ENCODE measurements around the gene KLK3. TPM values are rescaled to one million over a fixed set of nuclear protein-coding genes. Genes with fewer than 3 reads are reported as not detected.

Gene KLK3
- total and polyA plus RNA-seq, 2 experiments from 2014 or later: 0.19 TPM; not detected in 1

- H3K36me3 ChIP-seq (ENCODE audit: insufficient read depth): no peaks in the 10 kb centered on the region
- Mint-ChIP-seq H3K27me3 (ENCODE audit: insufficient read depth, low read depth, poor library complexity) (peaks cover 6% of the 10 kb centered on the region), H3K36me3 (ENCODE audit: low read depth) (peaks cover 22% of the 10 kb centered on the region), H3K4me3 (no peak overlapping the region), H3K9me3 (peaks cover 68% of the 10 kb centered on the region), H3K4me1 (no peaks in the 10 kb centered on the region), H3K27ac (no peak overlapping the region)
- no peak for TF ChIP-seq REST (IDR thresholded peaks at IDR 0.05; ENCODE audit: unreplicated experiment)
- no peak for TF ChIP-seq POLR2AphosphoS5 (IDR thresholded peaks at IDR 0.05; ENCODE audit: low read depth)
- TF ChIP-seq CREB1 (CRISPR knock-in tag; IDR thresholded peaks at IDR 0.05; ENCODE audit: low read depth): no peak
- no peak for TF ChIP-seq CTCF (conservative IDR thresholded peaks at IDR 0.05; ENCODE audit: low read depth in 2 of 2)
- no peak for TF ChIP-seq STAT1 (IDR thresholded peaks at IDR 0.05; ENCODE audit: unreplicated experiment)
- TF ChIP-seq ZNF331 (CRISPR knock-in tag; IDR thresholded peaks at IDR 0.05; ENCODE audit: low read depth): no peak
- TF ChIP-seq JUNB (IDR thresholded peaks at IDR 0.05; ENCODE audit: unreplicated experiment): no peak
- no peak for TF ChIP-seq ZNF462 (CRISPR knock-in tag; IDR thresholded peaks at IDR 0.05)
- TF ChIP-seq NANOG (IDR thresholded peaks at IDR 0.05; ENCODE audit: borderline replicate concordance): no peak
- no peak for TF ChIP-seq EZH2 (IDR thresholded peaks at IDR 0.05; ENCODE audit: low read depth, unreplicated experiment)
- no peak for TF ChIP-seq ZNF114 (CRISPR knock-in tag; IDR thresholded peaks at IDR 0.05)
- TF ChIP-seq ETS1 (IDR thresholded peaks at IDR 0.05): no peak
- TF ChIP-seq EZH2phosphoT487 (IDR thresholded peaks at IDR 0.05; ENCODE audit: unreplicated experiment): no peak
- no peaks in the 10 kb centered on the region for H3F3A ChIP-seq (replicated peaks; ENCODE audit: low read depth)
- H3K4me2 ChIP-seq: no peak overlapping the region
- no peaks in the 10 kb centered on the region for H3K4me1 ChIP-seq (ENCODE audit: insufficient read depth)
- no peaks in the 10 kb centered on the region for H4K20me1 ChIP-seq (replicated peaks; ENCODE audit: insufficient read depth)
- no peak for DNase-seq (ENCODE audit: low spot score)
- no peak for ATAC-seq
- no peaks in the 10 kb centered on the region for H3K79me2 ChIP-seq (replicated peaks; ENCODE audit: insufficient read depth)
- no peak overlapping the region for H2AFZ ChIP-seq
- H3K27ac ChIP-seq (ENCODE audit: low read depth): no peak overlapping the region
- H3K4me3 ChIP-seq: no peak overlapping the region
- H3K9me2 ChIP-seq (ENCODE audit: insufficient read depth): no peaks in the 10 kb centered on the region
- no peaks in the 10 kb centered on the region for H3K27me3 ChIP-seq (ENCODE audit: insufficient read depth)
These were observed 43.3 kb downstream of the KLK3 start for GRCh38 chr19:50898018-50898417.

All from GM23338 (cell line).